K562 (cell line): ENCODE measurements around the gene TTC4. TPM values are rescaled to one million over a fixed set of nuclear protein-coding genes. Genes with fewer than 3 reads are reported as not detected.
A peak's percentile ranks its signal among the peaks of the same experiment; 100 is the strongest.

Experiments
- FOXA3 ChIP-seq, 2 experiments: fragments of 450-650 bp in 1 of 2; sonication (generic) in 1 of 2; formaldehyde crosslinking; IDR thresholded peaks in 1 of 2; conservative IDR thresholded peaks in 1 of 2; 2 replicates each; pipeline versions ENCODE4 v1.4.0 to v1.8.0; 2020 to 2022; ENCODE audit warnings: mild to moderate bottlenecking in 2 of 2, missing genetic modification reagents in 1 of 2
- FOXM1 ChIP-seq, 2 experiments: fragments of 450-650 bp in 1 of 2; sonication (generic) in 1 of 2; formaldehyde crosslinking in 1 of 2; IDR thresholded peaks; 2 replicates each; pipeline versions ENCODE4 v1.6.1 to v1.9.0; 2017 to 2022; ENCODE audit warnings: low read depth in 2 of 2, mild to moderate bottlenecking in 2 of 2, missing genetic modification reagents in 1 of 2, moderate library complexity in 1 of 2
- ILF3 ChIP-seq: fragments of 450-650 bp; IDR thresholded peaks from 2 replicates; pipeline ENCODE4 v1.6.1; 2018; ENCODE audit warnings: antibody characterized with exemption, mild to moderate bottlenecking, moderate library complexity, borderline replicate concordance
- JUND ChIP-seq, 2 experiments: IDR thresholded peaks; 2 replicates in 1 of 2; 3 replicates in 1 of 2; pipeline ENCODE4 v1.6.1; 2011; ENCODE audit warnings: borderline replicate concordance in 2 of 2, low read depth in 2 of 2, low read length in 2 of 2, improper control_type of control experiment in 1 of 2, missing biosample characterization in 1 of 2, missing genetic modification characterization in 1 of 2, missing genetic modification reagents in 1 of 2
- NFE2 ChIP-seq: IDR thresholded peaks from 2 replicates; pipeline ENCODE4 v1.6.1; 2014; ENCODE audit warnings: antibody characterized with exemption, low read depth
- OTX1 ChIP-seq: fragments of 450-650 bp; formaldehyde crosslinking; IDR thresholded peaks from 2 replicates; pipeline ENCODE4 v1.4.0; 2022; ENCODE audit warnings: mild to moderate bottlenecking
- PTTG1 ChIP-seq: fragments of 450-650 bp; IDR thresholded peaks from 2 replicates; pipeline ENCODE4 v1.6.1; 2016; ENCODE audit warnings: low read depth, mild to moderate bottlenecking, missing genetic modification characterization, missing compliant biosample characterization
- RBM22 ChIP-seq: fragments of 200-400 bp; formaldehyde crosslinking; IDR thresholded peaks from 2 replicates; pipeline ENCODE4 v1.6.1; 2018; ENCODE audit warnings: low read length, low read depth; ENCODE audit not compliant: poor library complexity, severe bottlenecking
- polyA plus RNA-seq, 8 experiments: library from polyadenylated mRNA; depleted of rRNA in 4 of 8; stranded (reverse) in 5 of 8; unstranded in 3 of 8; fragments of >200 nt; fragmentation: Nextera tagmentation in 2 of 8; fragmentation: Illumina TruSeq in 1 of 8; extraction: Ambion mirVana in 2 of 8; extraction: Trizol in 1 of 8; gene quantifications; 2 replicates each; pipeline versions ENCODE4 v1.2.1 to v1.2.3, GENCODE V29; 2011 to 2014; ENCODE audit warnings: inconsistent platforms in 1 of 8, missing spikeins in 1 of 8
- total RNA-seq, 7 experiments: library from RNA; depleted of rRNA in 6 of 7; stranded (reverse); fragments of >200 nt in 6 of 7; fragmentation: Illumina TruSeq in 2 of 7; extraction: Trizol in 2 of 7; gene quantifications; 2 replicates each; pipeline versions ENCODE4 v1.2.1 to v1.2.3, GENCODE V29; 2011 to 2021; ENCODE audit warnings: low replicate concordance in 1 of 7
- TF ChIP-seq, protein P1 (sequence below): IDR thresholded peaks from 3 replicates; pipeline ENCODE4 v1.6.1; 2011; ENCODE audit warnings: borderline replicate concordance, mild to moderate bottlenecking, moderate library complexity; ENCODE audit not compliant: insufficient read length; ENCODE audit errors: extremely low read depth
- TF ChIP-seq, protein P2 (sequence below), 3 experiments: fragments of 200-800 bp in 1 of 3; sonication (Bioruptor generic) in 1 of 3; sonication (generic) in 1 of 3; formaldehyde crosslinking in 1 of 3; IDR thresholded peaks; 2 replicates each; pipeline versions ENCODE4 v1.6.1 to v1.8.0; 2016 to 2022; ENCODE audit warnings: mild to moderate bottlenecking in 2 of 3, missing compliant biosample characterization in 2 of 3, missing genetic modification characterization in 2 of 3, missing genetic modification reagents in 1 of 3
- TF ChIP-seq, protein P3 (sequence below), 2 experiments: fragments of 150-350 bp in 1 of 2; IDR thresholded peaks; 2 replicates each; pipeline ENCODE4 v1.6.1; 2012 to 2016; ENCODE audit warnings: low read depth in 2 of 2, low read length in 2 of 2, mild to moderate bottlenecking in 1 of 2, moderate library complexity in 1 of 2

TTC4 gene
- total and polyA plus RNA-seq, 9 of the 15 experiments (the other 6 are each of a cell fraction or from before 2014, with no cell fraction given) = 36.3 to 111 (median 54.1) TPM

DNA sequence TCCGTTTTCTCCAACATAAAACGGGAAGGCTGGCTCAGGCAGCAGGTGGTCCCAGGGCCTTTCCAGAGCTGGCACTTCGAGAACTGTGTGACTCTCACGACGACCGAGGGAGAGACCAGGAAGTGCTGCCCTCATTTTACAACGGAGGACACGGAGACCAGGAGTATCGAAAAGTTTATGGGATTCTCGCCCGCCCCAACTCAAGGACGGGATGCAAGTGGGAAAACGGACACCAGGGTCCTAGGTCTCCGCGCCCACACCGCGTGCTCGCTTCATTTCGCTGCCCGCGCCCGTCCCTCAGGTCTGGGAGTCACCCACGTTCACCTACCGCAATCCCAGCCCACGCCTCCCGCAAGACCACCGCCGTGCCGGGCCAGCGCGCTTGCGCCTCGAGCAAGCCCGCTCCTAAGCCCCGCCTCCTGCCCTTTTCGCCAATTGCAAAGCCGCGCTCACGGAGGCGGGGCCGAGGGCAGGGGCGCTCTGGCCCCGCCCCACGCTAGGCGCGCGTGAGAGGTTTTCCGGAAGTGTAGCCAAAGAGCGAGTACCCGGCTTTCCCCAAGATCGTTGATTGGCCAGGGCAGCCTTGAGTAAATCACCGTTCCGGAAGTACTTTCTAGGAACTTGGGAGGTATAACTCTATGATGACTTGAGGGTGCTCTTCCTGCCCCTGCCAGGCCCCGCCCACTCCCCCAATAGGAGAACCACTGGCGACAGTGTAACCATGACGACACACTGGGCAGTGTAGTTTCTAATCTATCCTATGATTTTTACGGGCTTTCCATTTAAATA lies 48.7 kb downstream of the TTC4 start, which contains the start of gene PARS2 (continued):
- no peak for TF ChIP-seq JUND (IDR thresholded peaks at IDR 0.05; ENCODE audit: borderline replicate concordance, low read depth, low read length)
- TF ChIP-seq JUND (tag; IDR thresholded peaks at IDR 0.05; ENCODE audit: borderline replicate concordance, low read depth, low read length) = no peak; the same call in 2 of the 3 replicates
- 0 out of 2 replicates have a peak, but pooled peaks have one; percentile 64 for TF ChIP-seq OTX1 (CRISPR knock-in tag)
- TF ChIP-seq NFE2 = no peak
- TF ChIP-seq, protein P1, sequence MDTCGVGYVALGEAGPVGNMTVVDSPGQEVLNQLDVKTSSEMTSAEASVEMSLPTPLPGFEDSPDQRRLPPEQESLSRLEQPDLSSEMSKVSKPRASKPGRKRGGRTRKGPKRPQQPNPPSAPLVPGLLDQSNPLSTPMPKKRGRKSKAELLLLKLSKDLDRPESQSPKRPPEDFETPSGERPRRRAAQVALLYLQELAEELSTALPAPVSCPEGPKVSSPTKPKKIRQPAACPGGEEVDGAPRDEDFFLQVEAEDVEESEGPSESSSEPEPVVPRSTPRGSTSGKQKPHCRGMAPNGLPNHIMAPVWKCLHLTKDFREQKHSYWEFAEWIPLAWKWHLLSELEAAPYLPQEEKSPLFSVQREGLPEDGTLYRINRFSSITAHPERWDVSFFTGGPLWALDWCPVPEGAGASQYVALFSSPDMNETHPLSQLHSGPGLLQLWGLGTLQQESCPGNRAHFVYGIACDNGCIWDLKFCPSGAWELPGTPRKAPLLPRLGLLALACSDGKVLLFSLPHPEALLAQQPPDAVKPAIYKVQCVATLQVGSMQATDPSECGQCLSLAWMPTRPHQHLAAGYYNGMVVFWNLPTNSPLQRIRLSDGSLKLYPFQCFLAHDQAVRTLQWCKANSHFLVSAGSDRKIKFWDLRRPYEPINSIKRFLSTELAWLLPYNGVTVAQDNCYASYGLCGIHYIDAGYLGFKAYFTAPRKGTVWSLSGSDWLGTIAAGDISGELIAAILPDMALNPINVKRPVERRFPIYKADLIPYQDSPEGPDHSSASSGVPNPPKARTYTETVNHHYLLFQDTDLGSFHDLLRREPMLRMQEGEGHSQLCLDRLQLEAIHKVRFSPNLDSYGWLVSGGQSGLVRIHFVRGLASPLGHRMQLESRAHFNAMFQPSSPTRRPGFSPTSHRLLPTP = no peak
- TF ChIP-seq, protein P2, sequence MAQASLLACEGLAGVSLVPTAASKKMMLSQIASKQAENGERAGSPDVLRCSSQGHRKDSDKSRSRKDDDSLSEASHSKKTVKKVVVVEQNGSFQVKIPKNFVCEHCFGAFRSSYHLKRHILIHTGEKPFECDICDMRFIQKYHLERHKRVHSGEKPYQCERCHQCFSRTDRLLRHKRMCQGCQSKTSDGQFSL (CRISPR knock-in tag; IDR thresholded peaks at IDR 0.05) = no peak
- TF ChIP-seq, protein P2 (tag; IDR thresholded peaks at IDR 0.05) = no peak
- TF ChIP-seq FOXA3 (CRISPR knock-in tag; conservative IDR thresholded peaks at IDR 0.05 in 1 of 2, IDR thresholded peaks at IDR 0.05 in 1 of 2) = 0 out of 4 replicates have a peak, but pooled peaks of 1 of the 2 experiments have one; percentile 19
- TF ChIP-seq ILF3 = no peak
- TF ChIP-seq PTTG1 (tag) = no peak
- TF ChIP-seq, protein P3, sequence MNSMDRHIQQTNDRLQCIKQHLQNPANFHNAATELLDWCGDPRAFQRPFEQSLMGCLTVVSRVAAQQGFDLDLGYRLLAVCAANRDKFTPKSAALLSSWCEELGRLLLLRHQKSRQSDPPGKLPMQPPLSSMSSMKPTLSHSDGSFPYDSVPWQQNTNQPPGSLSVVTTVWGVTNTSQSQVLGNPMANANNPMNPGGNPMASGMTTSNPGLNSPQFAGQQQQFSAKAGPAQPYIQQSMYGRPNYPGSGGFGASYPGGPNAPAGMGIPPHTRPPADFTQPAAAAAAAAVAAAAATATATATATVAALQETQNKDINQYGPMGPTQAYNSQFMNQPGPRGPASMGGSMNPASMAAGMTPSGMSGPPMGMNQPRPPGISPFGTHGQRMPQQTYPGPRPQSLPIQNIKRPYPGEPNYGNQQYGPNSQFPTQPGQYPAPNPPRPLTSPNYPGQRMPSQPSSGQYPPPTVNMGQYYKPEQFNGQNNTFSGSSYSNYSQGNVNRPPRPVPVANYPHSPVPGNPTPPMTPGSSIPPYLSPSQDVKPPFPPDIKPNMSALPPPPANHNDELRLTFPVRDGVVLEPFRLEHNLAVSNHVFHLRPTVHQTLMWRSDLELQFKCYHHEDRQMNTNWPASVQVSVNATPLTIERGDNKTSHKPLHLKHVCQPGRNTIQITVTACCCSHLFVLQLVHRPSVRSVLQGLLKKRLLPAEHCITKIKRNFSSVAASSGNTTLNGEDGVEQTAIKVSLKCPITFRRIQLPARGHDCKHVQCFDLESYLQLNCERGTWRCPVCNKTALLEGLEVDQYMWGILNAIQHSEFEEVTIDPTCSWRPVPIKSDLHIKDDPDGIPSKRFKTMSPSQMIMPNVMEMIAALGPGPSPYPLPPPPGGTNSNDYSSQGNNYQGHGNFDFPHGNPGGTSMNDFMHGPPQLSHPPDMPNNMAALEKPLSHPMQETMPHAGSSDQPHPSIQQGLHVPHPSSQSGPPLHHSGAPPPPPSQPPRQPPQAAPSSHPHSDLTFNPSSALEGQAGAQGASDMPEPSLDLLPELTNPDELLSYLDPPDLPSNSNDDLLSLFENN (IDR thresholded peaks at IDR 0.05; ENCODE audit: low read depth in 2 of 2, low read length in 2 of 2) = no peak
- TF ChIP-seq RBM22 = no peak
- no peak for TF ChIP-seq FOXM1 (IDR thresholded peaks at IDR 0.05; ENCODE audit: low read depth)
- no peak for TF ChIP-seq FOXM1 (CRISPR knock-in tag; IDR thresholded peaks at IDR 0.05; ENCODE audit: low read depth)
